Common myeloid progenitor, CD34-positive (primary cell): ENCODE data around the gene CIAO3.

ENCODE experiments used
- CTCF ChIA-PET: fragments of 350-600 bp; sonication (Branson Sonifier 250); formaldehyde crosslinking; loops from one replicate; lab custom pipeline; 2021; ENCODE audit warnings: antibody characterized with exemption; lab: Charles Lee
- POLR2A ChIA-PET: fragments of 350-600 bp; sonication (Branson Sonifier 250); formaldehyde crosslinking; loops from one replicate; lab custom pipeline; 2021; ENCODE audit warnings: antibody characterized with exemption; lab: Charles Lee
- DNase-seq, 3 donors: peaks; one replicate each; pipeline versions ENCODE4 v3.0.0 to v3.0.0-alpha.2; 2013
- H3K27ac ChIP-seq, 2 experiments: 1 replicate in 1 of 2; 2 replicates in 1 of 2; pipeline ENCODE4 v1.7.0; 2013; ENCODE audit warnings: inconsistent platforms in 2 of 2, low read length in 2 of 2, mild to moderate bottlenecking in 2 of 2, low read depth in 1 of 2, moderate library complexity in 1 of 2; ENCODE audit not compliant: severe bottlenecking in 2 of 2, insufficient read depth in 1 of 2, poor library complexity in 1 of 2
- H3K27me3 ChIP-seq, 5 experiments: replicated peaks in 2 of 5; 1 replicate in 3 of 5; 2 replicates in 2 of 5; pipeline versions ENCODE4 v1.6.1 to v1.7.0; 2013; ENCODE audit warnings: low read length in 4 of 5, mild to moderate bottlenecking in 2 of 5, moderate library complexity in 2 of 5, inconsistent platforms in 1 of 5; ENCODE audit not compliant: insufficient read depth in 5 of 5, control insufficient read depth in 4 of 5
- H3K36me3 ChIP-seq, 4 experiments: 1 replicate in 2 of 4; 2 replicates in 2 of 4; pipeline versions ENCODE4 v1.6.1 to v1.7.0; 2013; ENCODE audit warnings: low read length in 3 of 4, control low read depth in 1 of 4, mild to moderate bottlenecking in 1 of 4; ENCODE audit not compliant: control insufficient read depth in 4 of 4, insufficient read depth in 4 of 4
- H3K4me1 ChIP-seq, 4 experiments: 1 replicate in 3 of 4; 2 replicates in 1 of 4; pipeline versions ENCODE4 v1.6.1 to v1.7.1; 2013; ENCODE audit warnings: low read length in 3 of 4, mild to moderate bottlenecking in 3 of 4, control low read depth in 1 of 4, inconsistent platforms in 1 of 4, moderate library complexity in 1 of 4; ENCODE audit not compliant: control insufficient read depth in 4 of 4, insufficient read depth in 4 of 4; ENCODE audit errors: control extremely low read depth in 1 of 4
- H3K4me3 ChIP-seq, 7 experiments: 1 replicate in 4 of 7; 2 replicates in 3 of 7; pipeline versions ENCODE4 v1.5.1 to v1.7.0; 2013; ENCODE audit warnings: mild to moderate bottlenecking in 7 of 7, low read length in 6 of 7, moderate library complexity in 6 of 7, inconsistent platforms in 2 of 7, low read depth in 2 of 7, control low read depth in 1 of 7; ENCODE audit not compliant: insufficient read depth in 4 of 7, control insufficient read depth in 1 of 7; ENCODE audit errors: extremely low read depth in 1 of 7
- H3K9me3 ChIP-seq, 5 experiments: 1 replicate in 4 of 5; 2 replicates in 1 of 5; pipeline versions ENCODE4 v1.6.1 to v1.7.1; 2013; ENCODE audit warnings: low read length in 4 of 5, mild to moderate bottlenecking in 2 of 5, inconsistent platforms in 1 of 5, low read depth in 1 of 5, moderate library complexity in 1 of 5; ENCODE audit not compliant: control insufficient read depth in 4 of 5, insufficient read depth in 2 of 5; ENCODE audit errors: control extremely low read depth in 1 of 5
- WGBS: methylation state at CpG from one replicate; pipeline ENCODE4 v1.1.5; 2013; ENCODE audit not compliant: insufficient coverage; 5-methylcytosine and 5-hydroxymethylcytosine counted together

The CIAO3 gene

DNA sequence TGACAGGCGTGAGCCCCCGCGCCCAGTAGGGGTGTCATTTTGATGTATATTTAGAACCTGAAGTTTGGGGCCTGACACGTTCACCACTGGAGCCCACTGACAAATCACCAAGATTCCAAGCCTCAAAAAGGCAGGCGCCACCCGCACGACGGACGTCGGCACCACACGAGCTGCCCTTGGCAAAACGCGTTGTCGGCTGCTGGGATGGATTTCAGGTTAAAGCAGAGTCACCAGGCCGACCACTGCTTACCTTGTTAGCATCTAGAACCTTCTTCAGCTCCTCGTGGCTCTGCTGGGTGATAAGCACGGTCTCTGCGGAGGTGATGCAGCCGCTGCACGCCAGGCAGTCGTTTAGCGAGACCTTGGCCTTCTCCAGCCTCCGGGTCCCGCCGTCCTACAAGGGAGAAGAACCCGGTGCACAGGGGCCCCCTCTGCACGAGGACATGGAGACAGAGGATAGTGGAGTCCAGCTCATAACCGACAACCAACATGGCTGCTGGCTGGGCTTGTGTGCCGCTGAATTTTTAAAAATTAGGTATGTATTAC lies 3.8 kb downstream of the CIAO3 start:
- ChIA-PET CTCF (interaction anchor here (1.0 to 1.6 kb wide), 4 partner anchors 16 to 25 kb away, joined by 3 to 4 read pairs (median 3); partner anchors contain the start of gene ANTKMT), POLR2A (interaction anchor here (1.2 kb wide), 1 partner anchor 8 kb away, joined by 3 read pairs; no protein-coding TSS in a partner anchor)
- H3K4me1 ChIP-seq = peaks cover 0 to 41% (median 33%) of the 10 kb centered on the region in 4 experiments
- H3K9me3 ChIP-seq = no peaks in the 10 kb centered on the region
- peaks cover 3 to 55% (median 42%) of the 10 kb centered on the region in 4 experiments for H3K36me3 ChIP-seq
- peak overlapping the region in 3 of 7 experiments; percentile 48 to 60 (median 48) for H3K4me3 ChIP-seq
- WGBS = 93% methylated on average over 28 of the region's 29 CpGs
- no peak for DNase-seq
- H3K27me3 ChIP-seq = no peaks in the 10 kb centered on the region
- H3K27ac ChIP-seq = peak overlapping the region in 1 of 2 experiments; percentile 64

DNA sequence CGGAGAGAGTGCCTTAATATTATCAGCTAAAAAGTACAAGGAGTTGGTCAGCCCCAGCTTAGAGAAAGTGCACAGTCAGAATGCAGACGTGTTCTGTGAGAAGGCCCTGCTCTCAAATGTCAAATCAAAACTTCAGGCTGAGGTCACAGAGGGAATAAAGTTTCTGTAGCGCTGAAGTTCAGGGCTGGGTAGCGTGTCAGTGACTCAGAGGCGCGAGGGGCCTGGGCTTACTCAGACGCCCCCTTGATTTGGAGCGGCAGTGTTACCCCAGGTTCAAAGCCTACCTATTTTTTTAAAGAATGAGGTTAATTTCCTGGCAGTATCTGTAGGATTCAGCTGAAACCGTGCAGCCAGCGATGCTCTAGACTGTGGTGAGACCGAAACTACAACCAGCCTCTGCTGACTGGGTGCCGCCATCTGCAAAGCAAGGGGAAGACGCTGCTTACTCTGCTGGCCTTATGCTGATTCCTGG lies 4.8 kb downstream of the CIAO3 start:
- H3K4me1 ChIP-seq = peaks cover 0 to 38% (median 29%) of the 10 kb centered on the region in 4 experiments
- H3K4me3 ChIP-seq = no peak overlapping the region
- H3K9me3 ChIP-seq = no peaks in the 10 kb centered on the region
- peak overlapping the region in 1 of 2 experiments; percentile 73 for H3K27ac ChIP-seq
- CTCF ChIA-PET = interaction anchor here (0.6 to 1.6 kb wide), 7 partner anchors 9 to 1412 kb away, joined by 3 to 5 read pairs (median 3); partner anchors contain the start of genes ANTKMT, CCDC78 and HAGHL
- DNase-seq = no peak
- POLR2A ChIA-PET = no interaction called here
- WGBS = 98% methylated on average over 13 of the region's 13 CpGs
- peaks cover 3 to 59% (median 46%) of the 10 kb centered on the region in 4 experiments for H3K36me3 ChIP-seq
- no peaks in the 10 kb centered on the region for H3K27me3 ChIP-seq

DNA sequence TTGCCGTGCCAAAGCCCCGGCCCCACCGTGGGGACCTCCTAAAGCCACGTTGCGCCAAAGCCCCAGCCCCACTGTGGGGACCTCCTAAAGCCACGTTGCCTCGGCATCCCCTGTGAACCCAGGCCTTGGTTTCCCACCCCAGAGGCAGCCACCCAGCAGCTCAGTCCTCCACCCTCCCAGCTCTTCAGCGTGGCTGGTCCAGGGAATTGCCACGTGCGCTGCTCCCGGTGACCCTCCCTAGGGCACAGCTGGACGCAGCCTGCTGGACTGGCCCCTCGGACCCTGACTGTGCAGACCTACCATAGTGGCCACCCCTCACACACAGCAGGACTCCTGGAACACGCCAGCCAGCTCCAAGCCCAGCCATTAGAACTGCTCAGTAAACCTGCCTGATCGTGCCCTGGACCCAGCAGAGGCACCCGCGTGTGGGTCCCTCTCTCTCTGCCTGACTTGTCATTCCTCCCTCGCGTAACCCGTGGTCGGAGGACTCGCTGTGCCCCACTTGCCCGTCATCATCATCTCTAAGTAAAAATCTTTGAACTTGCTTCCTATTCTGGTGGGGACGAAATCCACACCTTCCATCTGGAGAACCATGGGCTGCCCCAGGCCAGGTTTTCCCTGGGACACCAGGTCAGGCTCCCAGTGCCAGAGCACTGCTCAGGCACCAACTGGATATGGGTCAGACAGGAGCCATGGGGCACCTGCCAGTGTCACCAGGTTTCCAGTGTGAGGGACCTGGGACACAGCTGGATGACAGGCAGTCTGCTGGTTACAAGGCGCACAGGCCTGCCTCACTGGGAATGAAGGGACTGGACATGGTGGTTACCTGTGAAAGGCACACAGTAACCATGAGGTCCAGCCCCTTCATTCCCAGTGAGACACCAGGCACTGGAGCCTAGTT lies 5.6 kb downstream of the CIAO3 start:
- Histone ChIP-seq H3K27me3 (no peaks in the 10 kb centered on the region), H3K9me3 (no peaks in the 10 kb centered on the region), H3K4me1 (peaks cover 0 to 36% (median 27%) of the 10 kb centered on the region in 4 experiments), H3K36me3 (peaks cover 3 to 67% (median 52%) of the 10 kb centered on the region in 4 experiments), H3K27ac (peak overlapping the region in 1 of 2 experiments; percentile 73), H3K4me3 (no peak overlapping the region)
- WGBS = 96% methylated on average over 25 of the region's 25 CpGs
- POLR2A ChIA-PET = no interaction called here
- no peak for DNase-seq
- CTCF ChIA-PET = interaction anchor here (0.7 to 1.3 kb wide), 5 partner anchors 8 to 51 kb away, joined by 3 to 5 read pairs (median 3); partner anchors contain the start of genes ANTKMT, CCDC78 and HAGHL

DNA sequence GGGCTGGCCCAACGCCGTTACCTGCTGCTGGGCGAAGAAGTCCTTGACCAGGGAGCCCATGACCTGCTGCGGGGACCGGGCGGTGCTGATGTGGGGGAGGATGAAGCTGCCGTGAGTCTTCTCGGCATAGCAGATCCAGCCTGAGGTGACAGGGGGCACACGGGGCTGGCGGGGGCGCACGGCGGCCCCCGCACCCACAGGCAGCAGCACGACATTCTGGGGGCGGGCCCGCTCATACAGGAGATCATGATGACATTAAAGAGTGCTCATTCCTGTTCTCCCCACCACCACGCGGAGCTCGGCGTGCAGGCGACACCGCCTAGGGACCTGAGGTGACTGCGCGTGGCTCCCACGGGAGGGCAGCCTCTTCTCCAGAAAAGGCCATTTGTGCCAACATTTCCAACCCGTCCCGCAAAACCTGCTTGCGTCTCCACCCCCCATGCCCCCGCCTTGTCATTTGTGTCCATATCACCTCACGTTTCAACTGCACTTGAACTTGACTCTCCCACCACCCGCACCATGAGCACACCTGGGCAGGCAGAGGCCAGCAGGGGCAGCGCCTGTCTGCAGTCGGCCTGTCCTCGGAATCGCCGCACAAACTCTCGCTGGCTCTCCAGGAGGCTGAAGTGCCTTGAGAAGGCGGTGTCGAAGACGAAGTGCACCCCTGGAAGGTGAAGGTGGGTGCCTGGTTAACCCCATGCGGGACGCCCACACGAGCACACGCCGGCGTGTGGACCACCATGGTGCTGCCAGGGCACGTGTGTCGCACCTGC lies 6.4 kb downstream of the CIAO3 start:
- peaks cover 3 to 74% (median 58%) of the 10 kb centered on the region in 4 experiments for H3K36me3 ChIP-seq
- CTCF ChIA-PET = interaction anchor here (1.3 kb wide), 1 partner anchor 15 kb away, joined by 4 read pairs; no protein-coding TSS in a partner anchor
- POLR2A ChIA-PET = no interaction called here
- peaks cover 0 to 27% (median 19%) of the 10 kb centered on the region in 4 experiments for H3K4me1 ChIP-seq
- DNase-seq = no peak
- H3K4me3 ChIP-seq = no peak overlapping the region
- no peaks in the 10 kb centered on the region for H3K27me3 ChIP-seq
- no peaks in the 10 kb centered on the region for H3K9me3 ChIP-seq
- WGBS = 97% methylated on average over 42 of the region's 49 CpGs
- H3K27ac ChIP-seq = no peak overlapping the region

DNA sequence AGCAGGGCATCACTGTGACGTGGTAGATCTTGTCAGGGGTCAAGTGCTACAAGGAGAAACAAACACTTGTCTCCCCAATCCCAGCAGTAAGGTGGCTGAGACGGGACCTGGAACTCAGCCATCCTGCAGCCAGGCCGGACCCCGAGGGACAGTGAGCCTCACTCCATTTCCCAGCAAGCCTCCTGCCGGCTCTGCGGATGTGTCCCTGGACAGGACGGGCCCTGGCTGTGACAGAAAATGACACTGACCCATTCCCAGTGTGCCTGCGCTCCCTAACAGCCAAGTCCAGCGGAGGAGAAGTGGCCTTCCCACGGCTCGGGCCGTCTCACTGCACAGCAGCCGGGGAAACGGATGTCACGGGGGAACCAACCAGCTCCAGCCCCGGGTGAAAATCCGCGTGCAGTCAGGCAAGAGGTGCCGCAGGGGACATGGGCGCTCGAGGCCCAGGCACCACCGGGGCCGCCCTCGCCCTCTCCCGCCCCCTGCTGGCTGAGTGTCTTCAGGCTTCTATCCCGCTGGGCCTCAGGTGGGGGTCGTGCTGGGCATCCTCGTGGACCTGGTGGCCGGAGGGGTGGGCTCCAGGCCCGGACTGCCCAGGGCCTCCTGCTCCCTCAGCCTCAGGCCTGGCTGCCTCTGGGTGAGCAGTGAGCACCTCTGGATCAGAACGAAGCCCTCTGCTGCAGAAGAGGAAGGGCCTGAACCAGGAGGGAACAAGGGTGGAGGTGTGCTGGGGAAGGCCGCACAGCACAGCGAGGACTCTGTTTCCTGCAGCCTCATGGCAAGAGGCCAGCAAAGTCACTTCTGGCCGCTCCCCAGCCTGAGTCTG lies 7.2 kb downstream of the CIAO3 start:
- no peaks in the 10 kb centered on the region for H3K27me3 ChIP-seq
- no peak for DNase-seq
- 93% methylated on average over 34 of the region's 34 CpGs for WGBS
- CTCF ChIA-PET = interaction anchor here (1.3 kb wide), 1 partner anchor 14 kb away, joined by 4 read pairs; no protein-coding TSS in a partner anchor
- peaks cover 0 to 25% (median 17%) of the 10 kb centered on the region in 4 experiments for H3K4me1 ChIP-seq
- POLR2A ChIA-PET = no interaction called here
- no peaks in the 10 kb centered on the region for H3K9me3 ChIP-seq
- no peak overlapping the region for H3K4me3 ChIP-seq
- peaks cover 3 to 76% (median 59%) of the 10 kb centered on the region in 4 experiments for H3K36me3 ChIP-seq
- no peak overlapping the region for H3K27ac ChIP-seq

DNA sequence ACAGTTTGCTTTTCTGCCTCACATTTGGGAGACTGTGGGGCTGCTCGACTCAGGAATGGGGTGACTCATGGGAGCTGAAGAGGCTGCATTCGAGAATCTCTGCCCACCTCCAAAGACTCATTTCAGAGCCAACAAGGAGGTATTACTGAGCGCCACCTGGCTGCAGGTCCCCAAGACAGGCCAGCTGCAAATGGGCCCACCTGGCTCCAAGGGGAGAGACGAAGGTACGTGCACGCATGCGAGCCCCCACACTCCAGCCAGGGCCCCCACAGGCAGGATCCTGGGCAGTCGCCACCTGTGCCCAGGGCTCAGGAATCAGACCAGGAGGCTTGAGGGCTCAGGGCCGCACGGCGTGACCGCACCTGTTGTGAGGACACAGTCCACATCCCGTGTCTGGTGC lies 7.9 kb downstream of the CIAO3 start:
- no peaks in the 10 kb centered on the region for H3K27me3 ChIP-seq
- ChIA-PET CTCF (interaction anchor here (1.1 to 1.3 kb wide), 2 partner anchors 13 to 17 kb away, joined by 4 to 5 read pairs; no protein-coding TSS in a partner anchor), POLR2A (no interaction called here)
- 93% methylated on average over 11 of the region's 13 CpGs for WGBS
- peaks cover 3 to 75% (median 59%) of the 10 kb centered on the region in 4 experiments for H3K36me3 ChIP-seq
- no peaks in the 10 kb centered on the region for H3K9me3 ChIP-seq
- H3K4me1 ChIP-seq = peaks cover 0 to 25% (median 16%) of the 10 kb centered on the region in 4 experiments
- no peak for DNase-seq
- H3K27ac ChIP-seq = no peak overlapping the region
- H3K4me3 ChIP-seq = no peak overlapping the region
